HL-60 (cell line): ENCODE measurements around the gene ZNF507.

Source experiments
- DNase-seq, 2 experiments: peaks; one replicate each; pipeline ENCODE4 v3.0.0-alpha.2; 2010 to 2020; ENCODE audit warnings: low read depth in 1 of 2, low spot score in 1 of 2
- H3K27ac ChIP-seq: fragments of 250-450 bp; sonication (Bioruptor Pico); replicated peaks from 2 replicates; pipeline ENCODE4 v1.5.1; 2020; ENCODE audit warnings: mild to moderate bottlenecking, moderate library complexity
- H3K27me3 ChIP-seq: fragments of 250-450 bp; sonication (Bioruptor Pico); 2 replicates; pipeline ENCODE4 v1.5.1; 2021; ENCODE audit warnings: mild to moderate bottlenecking, moderate library complexity; ENCODE audit not compliant: insufficient read depth, poor library complexity, severe bottlenecking
- H3K4me3 ChIP-seq: replicated peaks from 2 replicates; pipeline ENCODE4 v1.5.1; 2011; ENCODE audit warnings: mild to moderate bottlenecking, control low read depth, low read length; ENCODE audit not compliant: insufficient read depth
- CTCF ChIP-seq: IDR thresholded peaks from one replicate; pipeline ENCODE4 v1.5.1; 2011; ENCODE audit warnings: low read length, control low read depth, inconsistent platforms; ENCODE audit not compliant: insufficient read depth
- GABPA ChIP-seq: IDR thresholded peaks from 2 replicates; pipeline ENCODE4 v1.6.1; 2012; ENCODE audit warnings: low read depth
- POLR2AphosphoS5 ChIP-seq: IDR thresholded peaks from 2 replicates; pipeline ENCODE4 v1.6.1; 2012; ENCODE audit warnings: low read depth
- REST ChIP-seq: IDR thresholded peaks from 2 replicates; pipeline ENCODE4 v1.6.1; 2012; ENCODE audit warnings: low read depth; ENCODE audit not compliant: insufficient replicate concordance
- SPI1 ChIP-seq: IDR thresholded peaks from 2 replicates; pipeline ENCODE4 v1.6.1; 2012; ENCODE audit warnings: low read depth, mild to moderate bottlenecking, borderline replicate concordance

ZNF507 gene

GRCh38 chr19:32403291-32403995 lies 58.0 kb downstream of the ZNF507 start:
- Histone ChIP-seq H3K27ac (no peak overlapping the region; the same call in 1 of the 2 replicates), H3K4me3 (no peak overlapping the region)

GRCh38 chr19:32404213-32404932 lies 59.0 kb downstream of the ZNF507 start:
- Histone ChIP-seq H3K4me3 (peak overlapping the region; percentile 90), H3K27ac (peak overlapping the region; percentile 97), H3K27me3 (no peaks in the 10 kb centered on the region)
- DNase-seq = peak in 1 of 2 experiments; percentile 16
- TF ChIP-seq REST (no peak), CTCF (no peak), SPI1 (no peak), GABPA (no peak), POLR2AphosphoS5 (no peak)

More at GRCh38 chr19:32403291-32403995, 58.0 kb downstream of the ZNF507 start:
- no peak for TF ChIP-seq REST
- no peak for TF ChIP-seq CTCF
- TF ChIP-seq POLR2AphosphoS5 = no peak
- TF ChIP-seq GABPA = no peak
- no peak for TF ChIP-seq SPI1
- no peaks in the 10 kb centered on the region for H3K27me3 ChIP-seq
- no peak for DNase-seq

- H3K27ac ChIP-seq = peak overlapping the region; percentile 97
- DNase-seq = no peak
- peak overlapping the region; percentile 90 for H3K4me3 ChIP-seq
- peak; percentile 44; the same call in 1 of the 2 replicates for TF ChIP-seq SPI1
- TF ChIP-seq GABPA = no peak
- TF ChIP-seq REST = no peak
- no peaks in the 10 kb centered on the region for H3K27me3 ChIP-seq
Measured at GRCh38 chr19:32404933-32405430, 59.6 kb downstream of the ZNF507 start.
